NCI-H1417 treated with DMSO at 0.1 percent for 48 hours (cell line): ENCODE measurements around the gene RALGPS1.
"Not testable (repeated sequence)": the region's sequence is repeated elsewhere in the genome, so short reads cannot be mapped to it uniquely, and the experiment has no call there.

Source experiments
- DNase-seq: peaks from one replicate; lab custom pipeline; 2025; lab: John Stamatoyannopoulos, UW

The RALGPS1 gene

GRCh38 chr9:127136880-127137639 is 222.5 kb downstream of the RALGPS1 start:
- DNase-seq, result no peak

GRCh38 chr9:127137640-127138360 is 223.2 kb downstream of the RALGPS1 start:
- no peak for DNase-seq

- no peak for DNase-seq
These were observed 223.9 kb downstream of the RALGPS1 start for GRCh38 chr9:127138444-127138843.

GRCh38 chr9:127139071-127139731 is 224.6 kb downstream of the RALGPS1 start:
- no peak for DNase-seq

GRCh38 chr9:127139775-127140174 is 225.2 kb downstream of the RALGPS1 start:
- no peak for DNase-seq

- DNase-seq, result no peak
These were observed 225.6 kb downstream of the RALGPS1 start for GRCh38 chr9:127140181-127140580.

- no peak for DNase-seq
These were observed 226.5 kb downstream of the RALGPS1 start for GRCh38 chr9:127140842-127141675.

GRCh38 chr9:127142291-127142690 is 227.7 kb downstream of the RALGPS1 start:
- no peak for DNase-seq

GRCh38 chr9:127142931-127143464 is 228.4 kb downstream of the RALGPS1 start:
- DNase-seq, result no peak

- no peak for DNase-seq
These were observed 229.4 kb downstream of the RALGPS1 start for GRCh38 chr9:127143920-127144465.

GRCh38 chr9:127144670-127145445 is 230.3 kb downstream of the RALGPS1 start:
- DNase-seq, result no peak

GRCh38 chr9:127146841-127147240 is 232.3 kb downstream of the RALGPS1 start:
- DNase-seq, result not testable (repeated sequence)

GRCh38 chr9:127147251-127147650 is 232.7 kb downstream of the RALGPS1 start:
- DNase-seq, result no peak

- no peak for DNase-seq
These were observed 233.4 kb downstream of the RALGPS1 start for GRCh38 chr9:127148014-127148413.

- no peak for DNase-seq
These were observed 234.4 kb downstream of the RALGPS1 start for GRCh38 chr9:127149010-127149409.

GRCh38 chr9:127149463-127150390 is 235.1 kb downstream of the RALGPS1 start:
- no peak for DNase-seq

- DNase-seq, result no peak
These were observed 238.9 kb downstream of the RALGPS1 start for GRCh38 chr9:127153501-127153900.

- no peak for DNase-seq
These were observed 239.4 kb downstream of the RALGPS1 start for GRCh38 chr9:127154003-127154389.

- no peak for DNase-seq
These were observed 240.0 kb downstream of the RALGPS1 start for GRCh38 chr9:127154390-127155191.
